Ascending aorta (tissue), 2 donors: ENCODE data around the gene ARHGAP26. TPM values are rescaled to one million over a fixed set of nuclear protein-coding genes. Genes with fewer than 3 reads are reported as not detected.

ENCODE experiments used
- DNase-seq, 2 donors: peaks; one replicate each; pipeline ENCODE4 v3.0.0-alpha.2; 2019; ENCODE audit warnings: low spot score in 2 of 2
- H3K27ac ChIP-seq, 2 donors: fragments of 200-600 bp; sonication (generic); one replicate each; pipeline ENCODE4 v1.5.1; 2016 to 2017; ENCODE audit warnings: mild to moderate bottlenecking in 1 of 2
- H3K27me3 ChIP-seq: fragments of 200-600 bp; sonication (generic); one replicate; pipeline ENCODE4 v1.5.1; 2017
- H3K36me3 ChIP-seq, 2 donors: fragments of 200-600 bp; sonication (generic); one replicate each; pipeline ENCODE4 v1.5.1; 2016
- H3K4me1 ChIP-seq, 2 donors: fragments of 200-600 bp; sonication (generic); one replicate each; pipeline ENCODE4 v1.5.1; 2016 to 2017; ENCODE audit warnings: mild to moderate bottlenecking in 1 of 2
- H3K4me3 ChIP-seq, 2 donors: fragments of 200-600 bp; sonication (generic); one replicate each; pipeline ENCODE4 v1.5.1; 2016 to 2017; ENCODE audit warnings: mild to moderate bottlenecking in 1 of 2
- H3K9me3 ChIP-seq, 2 donors: fragments of 200-600 bp; sonication (generic); one replicate each; pipeline ENCODE4 v1.5.1; 2016
- intact Hi-C: fragments of 100-400 bp; cut with DNase I; formaldehyde crosslinking; loops from one replicate; pipeline ENCODE4 v1.15.1; 2023
- total RNA-seq: library from RNA; depleted of rRNA; stranded (reverse); fragments of >200 nt; gene quantifications from one replicate; pipeline ENCODE4 v1.1.0, GENCODE V29; 2016
- TF ChIP-seq, protein P1 (sequence below), 3 experiments: fragments of 200-600 bp in 2 of 3; fragments of 450-650 bp in 1 of 3; sonication (generic) in 2 of 3; IDR thresholded peaks; one replicate each; pipeline ENCODE4 v1.5.1; 2016 to 2019; ENCODE audit warnings: antibody characterized with exemption in 3 of 3, mild to moderate bottlenecking in 1 of 3, moderate library complexity in 1 of 3

The ARHGAP26 gene
- total RNA-seq, 1 donor from 2014 or later = 34.9 TPM

DNA sequence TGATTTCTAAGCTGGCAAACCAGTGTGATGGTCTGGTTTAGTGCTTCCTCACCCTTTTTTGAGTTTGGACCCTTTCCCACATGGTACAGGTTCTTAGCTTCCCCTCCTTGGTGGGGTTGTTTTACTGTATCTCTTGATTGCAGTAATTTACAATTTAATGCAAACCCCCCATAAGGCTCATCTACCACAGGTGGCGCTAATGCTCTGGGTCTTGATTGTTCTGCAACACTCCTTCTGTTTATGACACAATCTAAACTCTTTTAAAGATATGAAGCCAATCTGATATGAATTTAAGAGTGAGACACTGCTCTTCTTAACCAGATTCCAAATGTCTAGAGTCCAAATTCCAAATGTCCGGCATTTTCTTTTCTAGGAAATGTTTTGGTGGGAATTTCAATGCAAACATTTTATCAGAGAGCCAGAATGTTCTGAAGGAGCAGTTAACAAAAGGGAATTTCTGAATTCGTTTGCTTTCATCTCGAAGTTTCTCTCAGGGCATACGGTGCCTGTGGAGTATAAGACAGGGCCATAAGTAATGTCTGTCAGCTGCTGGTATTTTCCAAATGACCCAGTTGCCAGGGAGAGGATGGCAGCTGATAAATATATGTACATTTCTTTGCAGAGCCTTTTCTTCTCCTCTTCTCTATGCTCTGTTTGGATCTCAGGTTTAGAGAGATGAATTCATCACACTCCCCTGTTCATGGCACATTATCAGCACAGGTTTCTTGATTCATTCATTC lies 246.8 kb downstream of the ARHGAP26 start:
- no peaks in the 10 kb centered on the region for H3K27me3 ChIP-seq
- H3K36me3 ChIP-seq = peaks cover 0 to 10% of the 10 kb centered on the region in 2 donors
- TF ChIP-seq, protein P1, sequence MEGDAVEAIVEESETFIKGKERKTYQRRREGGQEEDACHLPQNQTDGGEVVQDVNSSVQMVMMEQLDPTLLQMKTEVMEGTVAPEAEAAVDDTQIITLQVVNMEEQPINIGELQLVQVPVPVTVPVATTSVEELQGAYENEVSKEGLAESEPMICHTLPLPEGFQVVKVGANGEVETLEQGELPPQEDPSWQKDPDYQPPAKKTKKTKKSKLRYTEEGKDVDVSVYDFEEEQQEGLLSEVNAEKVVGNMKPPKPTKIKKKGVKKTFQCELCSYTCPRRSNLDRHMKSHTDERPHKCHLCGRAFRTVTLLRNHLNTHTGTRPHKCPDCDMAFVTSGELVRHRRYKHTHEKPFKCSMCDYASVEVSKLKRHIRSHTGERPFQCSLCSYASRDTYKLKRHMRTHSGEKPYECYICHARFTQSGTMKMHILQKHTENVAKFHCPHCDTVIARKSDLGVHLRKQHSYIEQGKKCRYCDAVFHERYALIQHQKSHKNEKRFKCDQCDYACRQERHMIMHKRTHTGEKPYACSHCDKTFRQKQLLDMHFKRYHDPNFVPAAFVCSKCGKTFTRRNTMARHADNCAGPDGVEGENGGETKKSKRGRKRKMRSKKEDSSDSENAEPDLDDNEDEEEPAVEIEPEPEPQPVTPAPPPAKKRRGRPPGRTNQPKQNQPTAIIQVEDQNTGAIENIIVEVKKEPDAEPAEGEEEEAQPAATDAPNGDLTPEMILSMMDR (IDR thresholded peaks at IDR 0.05) = peak; percentile 4 to 35 (median 18)
- H3K27ac ChIP-seq = no peak overlapping the region
- intact Hi-C loops = no loop called here
- H3K9me3 ChIP-seq = no peaks in the 10 kb centered on the region
- H3K4me3 ChIP-seq = no peak overlapping the region
- H3K4me1 ChIP-seq = no peaks in the 10 kb centered on the region
- DNase-seq = no peak

DNA sequence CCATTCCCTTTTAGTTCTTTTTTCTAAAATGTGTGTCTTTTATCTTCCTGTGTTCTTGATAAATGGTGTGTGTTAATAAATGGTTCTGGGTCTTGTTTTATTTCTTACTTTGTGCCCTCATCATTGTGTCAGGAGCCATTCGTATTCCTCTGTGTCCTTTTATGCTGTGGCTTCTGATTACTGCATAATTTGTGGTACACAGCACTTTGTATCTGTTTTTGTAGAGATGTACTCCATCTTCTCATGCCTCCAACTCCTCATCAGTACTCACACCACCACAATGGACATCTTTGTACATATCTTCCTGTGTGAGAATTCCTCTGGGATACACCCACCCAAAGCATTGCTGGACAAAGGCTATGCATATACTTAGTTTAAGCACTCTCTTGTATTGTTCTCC lies 247.4 kb downstream of the ARHGAP26 start:
- DNase-seq = no peak
- Histone ChIP-seq H3K27me3 (no peaks in the 10 kb centered on the region), H3K36me3 (peaks cover 0 to 10% of the 10 kb centered on the region in 2 donors), H3K4me1 (no peaks in the 10 kb centered on the region), H3K4me3 (no peak overlapping the region), H3K27ac (no peak overlapping the region), H3K9me3 (no peaks in the 10 kb centered on the region)
- TF ChIP-seq, protein P1 (IDR thresholded peaks at IDR 0.05) = no peak
- intact Hi-C loops = no loop called here

DNA sequence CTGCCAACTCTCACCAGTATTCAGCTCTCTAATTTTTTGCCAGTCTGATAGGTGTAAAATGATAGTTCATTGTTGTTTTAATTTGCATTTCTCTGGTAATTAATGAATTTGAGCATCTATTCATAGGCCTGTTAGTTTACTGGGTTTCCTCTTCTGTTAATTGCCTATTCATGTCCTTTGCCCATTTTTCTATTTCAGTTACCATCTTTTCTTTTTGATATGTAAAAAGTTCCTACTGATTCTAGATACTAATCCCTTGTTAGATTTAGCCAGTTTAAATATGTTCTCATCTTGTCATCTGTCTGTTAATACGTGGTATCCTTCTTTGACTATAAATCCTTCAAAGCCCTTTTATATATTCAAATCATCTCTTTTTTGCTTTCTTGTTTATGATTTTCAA lies 247.8 kb downstream of the ARHGAP26 start:
- H3K36me3 ChIP-seq = peaks cover 0 to 10% of the 10 kb centered on the region in 2 donors
- TF ChIP-seq, protein P1 (IDR thresholded peaks at IDR 0.05) = no peak
- no peak for DNase-seq
- intact Hi-C loops = no loop called here
- H3K27ac ChIP-seq = no peak overlapping the region
- H3K4me3 ChIP-seq = no peak overlapping the region
- H3K27me3 ChIP-seq = no peaks in the 10 kb centered on the region
- H3K9me3 ChIP-seq = no peaks in the 10 kb centered on the region
- H3K4me1 ChIP-seq = no peaks in the 10 kb centered on the region

DNA sequence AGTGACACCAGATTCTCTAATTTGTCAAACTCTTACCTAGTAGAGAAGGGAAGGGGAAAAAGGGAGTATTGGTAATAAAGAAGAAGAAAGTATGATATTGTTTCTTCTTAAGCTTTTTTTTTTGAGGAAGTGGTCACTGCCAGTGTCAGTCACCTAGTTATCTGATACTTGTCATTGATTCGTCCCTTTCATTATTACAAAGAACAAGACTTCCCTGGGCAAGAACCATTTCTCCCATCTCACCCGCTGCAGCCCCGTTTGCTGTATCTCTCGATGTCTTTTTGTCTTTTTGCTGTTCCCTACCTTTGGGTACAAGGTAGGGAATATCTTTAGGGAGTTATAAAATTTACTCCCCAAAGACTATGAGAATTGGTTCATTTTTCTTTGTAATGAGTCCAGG lies 249.0 kb downstream of the ARHGAP26 start:
- Histone ChIP-seq H3K36me3 (peaks cover 0 to 9% of the 10 kb centered on the region in 2 donors), H3K9me3 (no peaks in the 10 kb centered on the region), H3K4me3 (no peak overlapping the region), H3K27me3 (no peaks in the 10 kb centered on the region), H3K4me1 (peaks cover 0 to 7% of the 10 kb centered on the region in 2 donors), H3K27ac (no peak overlapping the region)
- intact Hi-C loops = no loop called here
- TF ChIP-seq, protein P1 (IDR thresholded peaks at IDR 0.05) = no peak
- DNase-seq = no peak

DNA sequence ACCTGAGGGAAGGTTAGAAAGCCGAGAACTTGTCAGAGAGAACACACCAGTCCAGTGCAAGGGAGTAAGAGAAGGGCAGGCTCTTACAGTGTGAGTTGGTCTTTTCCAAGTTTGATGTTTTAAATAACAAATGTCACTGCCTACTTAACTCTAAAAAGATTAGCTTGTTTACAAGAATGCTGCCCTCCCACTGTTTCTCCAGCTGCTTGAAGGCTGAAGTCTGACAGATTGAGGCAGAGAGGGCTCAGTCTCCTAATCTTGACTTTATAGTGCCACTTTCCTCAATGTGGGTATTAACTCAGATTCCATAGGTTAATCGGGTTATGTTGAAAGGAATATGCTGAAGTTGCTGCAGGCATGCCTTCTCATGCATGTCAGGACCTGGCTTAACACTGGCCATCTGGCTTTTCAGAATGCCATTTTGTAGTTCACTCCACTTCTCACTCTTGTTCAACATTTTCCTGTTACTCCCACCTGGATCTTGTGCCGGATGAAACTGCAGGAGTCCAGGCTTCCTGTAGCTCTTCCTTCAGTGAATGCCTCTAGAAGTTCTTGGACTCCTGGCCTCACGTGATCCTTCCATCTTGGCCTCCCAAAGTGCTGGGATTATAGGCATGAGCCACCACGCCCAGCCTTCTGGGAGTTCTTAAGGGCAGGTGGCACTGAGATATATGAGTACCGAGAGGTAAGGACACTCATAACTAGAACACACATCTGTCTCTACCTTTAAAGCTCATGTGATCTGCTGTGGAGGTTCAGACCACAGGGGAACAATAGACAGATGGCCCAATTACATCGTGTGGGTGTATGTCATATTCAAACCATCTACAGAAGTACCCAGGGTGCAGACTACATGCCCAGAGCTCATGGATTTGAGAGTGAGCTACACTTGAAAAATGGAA lies 249.7 kb downstream of the ARHGAP26 start:
- Histone ChIP-seq H3K27ac (no peak overlapping the region), H3K36me3 (peaks cover 0 to 4% of the 10 kb centered on the region in 2 donors), H3K9me3 (no peaks in the 10 kb centered on the region), H3K27me3 (no peaks in the 10 kb centered on the region), H3K4me1 (peaks cover 0 to 7% of the 10 kb centered on the region in 2 donors), H3K4me3 (no peak overlapping the region)
- intact Hi-C loops = loop anchor here (5.0 kb wide), 1 partner anchor 802 kb away; no protein-coding TSS in a partner anchor
- TF ChIP-seq, protein P1 (IDR thresholded peaks at IDR 0.05) = no peak
- no peak for DNase-seq
